Mesendoderm (in vitro differentiated cells): Measurements from ENCODE around the gene PSPC1. TPM values are rescaled to one million over a fixed set of nuclear protein-coding genes. Genes with fewer than 3 reads are reported as not detected.

Source experiments
- DNase-seq: peaks from one replicate; pipeline ENCODE4 v3.0.0; 2013
- H2AK5ac ChIP-seq: 2 replicates; pipeline ENCODE4 v1.6.1; 2013; ENCODE audit warnings: low read length, inconsistent platforms
- H2BK120ac ChIP-seq: 2 replicates; pipeline ENCODE4 v1.6.1; 2013; ENCODE audit warnings: low read depth, mild to moderate bottlenecking, low read length, moderate library complexity, mixed read lengths
- H2BK15ac ChIP-seq: replicated peaks from 2 replicates; pipeline ENCODE4 v1.6.1; 2013; ENCODE audit warnings: low read depth, mild to moderate bottlenecking, moderate library complexity
- H2BK5ac ChIP-seq: 2 replicates; pipeline ENCODE4 v1.6.1; 2013; ENCODE audit warnings: low read length, inconsistent platforms
- H3K18ac ChIP-seq: 2 replicates; pipeline ENCODE4 v1.6.1; 2013; ENCODE audit warnings: mild to moderate bottlenecking, low read length, mixed read lengths
- H3K23ac ChIP-seq: one replicate; pipeline ENCODE4 v1.6.1; 2013; ENCODE audit warnings: low read length
- H3K27ac ChIP-seq: 2 replicates; pipeline ENCODE4 v1.5.1; 2013; ENCODE audit warnings: low read depth, mild to moderate bottlenecking, inconsistent platforms, low read length, moderate library complexity
- H3K27me3 ChIP-seq: 2 replicates; pipeline ENCODE4 v1.6.1; 2013; ENCODE audit warnings: low read length, control low read depth, mild to moderate bottlenecking, inconsistent platforms; ENCODE audit not compliant: insufficient read depth, poor library complexity
- H3K36me3 ChIP-seq: 2 replicates; pipeline ENCODE4 v1.6.1; 2013; ENCODE audit warnings: low read length, inconsistent platforms; ENCODE audit not compliant: control insufficient read depth, insufficient read depth
- H3K4ac ChIP-seq: one replicate; pipeline ENCODE4 v1.6.1; 2013; ENCODE audit warnings: low read depth, mild to moderate bottlenecking, low read length, moderate library complexity
- H3K4me1 ChIP-seq: 2 replicates; pipeline ENCODE4 v1.6.1; 2013; ENCODE audit warnings: low read depth, low read length, inconsistent platforms; ENCODE audit not compliant: control insufficient read depth
- H3K4me2 ChIP-seq: 2 replicates; pipeline ENCODE4 v1.6.1; 2013; ENCODE audit warnings: low read length
- H3K4me3 ChIP-seq: 2 replicates; pipeline ENCODE4 v1.5.1; 2013; ENCODE audit warnings: mild to moderate bottlenecking, low read length
- H3K56ac ChIP-seq: one replicate; pipeline ENCODE4 v1.6.1; 2013; ENCODE audit warnings: low read length
- H3K79me1 ChIP-seq: 2 replicates; pipeline ENCODE4 v1.6.1; 2013; ENCODE audit warnings: low read length, inconsistent platforms
- H3K79me2 ChIP-seq: 2 replicates; pipeline ENCODE4 v1.6.1; 2013; ENCODE audit warnings: mild to moderate bottlenecking, low read length; ENCODE audit not compliant: control insufficient read depth, insufficient read depth
- H3K9ac ChIP-seq: 2 replicates; pipeline ENCODE4 v1.6.1; 2013; ENCODE audit warnings: low read length, inconsistent platforms
- H4K5ac ChIP-seq: one replicate; pipeline ENCODE4 v1.6.1; 2013; ENCODE audit warnings: low read length
- H4K8ac ChIP-seq: one replicate; pipeline ENCODE4 v1.6.1; 2013; ENCODE audit warnings: low read depth, mild to moderate bottlenecking, control low read depth, low read length, moderate library complexity
- WGBS: extraction: QIAGEN DNeasy Blood & Tissue Kit; methylation state at CpG from one replicate; pipeline ENCODE4 v1.1.7; 2013; ENCODE audit warnings: low lambda C conversion rate, missing lambda C conversion rate; ENCODE audit not compliant: insufficient coverage; ENCODE audit errors: extremely low coverage; 5-methylcytosine and 5-hydroxymethylcytosine counted together
- small RNA-seq: library from polyadenylated mRNA; stranded (forward); fragments of <200 nt; extraction: miRNeasy Mini kit (QIAGEN cat#:217004); gene quantifications from one replicate; pipeline ENCODE3, GENCODE V24; 2013; ENCODE audit not compliant: insufficient read depth

PSPC1 gene

GRCh38 chr13:19661561-19661960 lies 121.2 kb downstream of the PSPC1 start:
- Histone ChIP-seq H3K36me3 (no peaks in the 10 kb centered on the region), H3K79me1 (no peaks in the 10 kb centered on the region), H3K4me2 (no peak overlapping the region), H3K4ac (no peak overlapping the region), H3K4me1 (no peaks in the 10 kb centered on the region), H3K27me3 (no peaks in the 10 kb centered on the region), H3K79me2 (no peaks in the 10 kb centered on the region), H2BK120ac (no peak overlapping the region), H2BK15ac (no peak overlapping the region), H4K5ac (no peak overlapping the region), H3K9ac (no peak overlapping the region), H2BK5ac (no peak overlapping the region), H2AK5ac (no peak overlapping the region), H4K8ac (no peak overlapping the region), H3K18ac (no peak overlapping the region), H3K4me3 (no peak overlapping the region), H3K27ac (no peak overlapping the region), H3K56ac (no peak overlapping the region), H3K23ac (no peak overlapping the region)
- no CpG with 5 or more reads among the region's 15 CpGs for WGBS
- DNase-seq: no peak

GRCh38 chr13:19661126-19661525 lies 121.6 kb downstream of the PSPC1 start:
- no peaks in the 10 kb centered on the region for H3K4me1 ChIP-seq
- H3K4me2 ChIP-seq: no peak overlapping the region
- no peak overlapping the region for H3K56ac ChIP-seq
- H3K36me3 ChIP-seq: no peaks in the 10 kb centered on the region
- H3K23ac ChIP-seq: no peak overlapping the region
- no peak overlapping the region for H4K8ac ChIP-seq
- H3K79me2 ChIP-seq: no peaks in the 10 kb centered on the region
- no peak overlapping the region for H3K18ac ChIP-seq
- H4K5ac ChIP-seq: no peak overlapping the region
- H3K4ac ChIP-seq: no peak overlapping the region
- H2BK15ac ChIP-seq: no peak overlapping the region
- H2BK5ac ChIP-seq: no peak overlapping the region
- no peak for DNase-seq
- H2BK120ac ChIP-seq: no peak overlapping the region
- no CpG with 5 or more reads among the region's 2 CpGs for WGBS
- no peak overlapping the region for H3K4me3 ChIP-seq
- H2AK5ac ChIP-seq: no peak overlapping the region
- H3K9ac ChIP-seq: no peak overlapping the region
- no peaks in the 10 kb centered on the region for H3K79me1 ChIP-seq
- no peak overlapping the region for H3K27ac ChIP-seq
- H3K27me3 ChIP-seq: no peaks in the 10 kb centered on the region

- H3K27ac ChIP-seq: no peak overlapping the region
- H3K9ac ChIP-seq: no peak overlapping the region
- no peak overlapping the region for H3K4me3 ChIP-seq
- H2BK5ac ChIP-seq: no peak overlapping the region
- no peak overlapping the region for H3K18ac ChIP-seq
- H2BK15ac ChIP-seq: no peak overlapping the region
- no peaks in the 10 kb centered on the region for H3K27me3 ChIP-seq
- H4K8ac ChIP-seq: no peak overlapping the region
- H3K36me3 ChIP-seq: no peaks in the 10 kb centered on the region
- H3K79me2 ChIP-seq: no peaks in the 10 kb centered on the region
- no peak overlapping the region for H2BK120ac ChIP-seq
- no peaks in the 10 kb centered on the region for H3K79me1 ChIP-seq
- H3K4me2 ChIP-seq: no peak overlapping the region
- no peak overlapping the region for H3K23ac ChIP-seq
- H3K4ac ChIP-seq: no peak overlapping the region
- H3K4me1 ChIP-seq: no peaks in the 10 kb centered on the region
- no peak overlapping the region for H3K56ac ChIP-seq
- DNase-seq: no peak
- H2AK5ac ChIP-seq: no peak overlapping the region
- no peak overlapping the region for H4K5ac ChIP-seq
Observed at GRCh38 chr13:19658831-19659230, 123.9 kb downstream of the PSPC1 start.

- no CpG with 5 or more reads among the region's 4 CpGs for WGBS
- H3K23ac ChIP-seq: no peak overlapping the region
- H3K4ac ChIP-seq: no peak overlapping the region
- no peak overlapping the region for H2BK5ac ChIP-seq
- H2AK5ac ChIP-seq: no peak overlapping the region
- H3K4me1 ChIP-seq: no peaks in the 10 kb centered on the region
- H4K5ac ChIP-seq: no peak overlapping the region
- H3K27ac ChIP-seq: no peak overlapping the region
- H3K18ac ChIP-seq: no peak overlapping the region
- H4K8ac ChIP-seq: no peak overlapping the region
- no peak for DNase-seq
- no peaks in the 10 kb centered on the region for H3K27me3 ChIP-seq
- H2BK15ac ChIP-seq: no peak overlapping the region
- H3K4me2 ChIP-seq: no peak overlapping the region
- H3K79me2 ChIP-seq: no peaks in the 10 kb centered on the region
- H3K9ac ChIP-seq: no peak overlapping the region
- H3K36me3 ChIP-seq: no peaks in the 10 kb centered on the region
- H2BK120ac ChIP-seq: no peak overlapping the region
- H3K4me3 ChIP-seq: no peak overlapping the region
- H3K79me1 ChIP-seq: no peaks in the 10 kb centered on the region
- H3K56ac ChIP-seq: no peak overlapping the region
Observed at GRCh38 chr13:19657872-19658591, 124.7 kb downstream of the PSPC1 start.

Small RNA genes lying within 50 kb of the gene (small RNA-seq; reads per million reads assigned to genes)
- gene RN7SL166P: not detected
